ENCODE results near the gene PGBD5.

GRCh38 chr1:230292689-230293389 lies 133.3 kb downstream of the PGBD5 start:
- TF ChIP-seq, protein P1, sequence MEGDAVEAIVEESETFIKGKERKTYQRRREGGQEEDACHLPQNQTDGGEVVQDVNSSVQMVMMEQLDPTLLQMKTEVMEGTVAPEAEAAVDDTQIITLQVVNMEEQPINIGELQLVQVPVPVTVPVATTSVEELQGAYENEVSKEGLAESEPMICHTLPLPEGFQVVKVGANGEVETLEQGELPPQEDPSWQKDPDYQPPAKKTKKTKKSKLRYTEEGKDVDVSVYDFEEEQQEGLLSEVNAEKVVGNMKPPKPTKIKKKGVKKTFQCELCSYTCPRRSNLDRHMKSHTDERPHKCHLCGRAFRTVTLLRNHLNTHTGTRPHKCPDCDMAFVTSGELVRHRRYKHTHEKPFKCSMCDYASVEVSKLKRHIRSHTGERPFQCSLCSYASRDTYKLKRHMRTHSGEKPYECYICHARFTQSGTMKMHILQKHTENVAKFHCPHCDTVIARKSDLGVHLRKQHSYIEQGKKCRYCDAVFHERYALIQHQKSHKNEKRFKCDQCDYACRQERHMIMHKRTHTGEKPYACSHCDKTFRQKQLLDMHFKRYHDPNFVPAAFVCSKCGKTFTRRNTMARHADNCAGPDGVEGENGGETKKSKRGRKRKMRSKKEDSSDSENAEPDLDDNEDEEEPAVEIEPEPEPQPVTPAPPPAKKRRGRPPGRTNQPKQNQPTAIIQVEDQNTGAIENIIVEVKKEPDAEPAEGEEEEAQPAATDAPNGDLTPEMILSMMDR (IDR thresholded peaks at IDR 0.05 in 4 of 5, conservative IDR thresholded peaks at IDR 0.05 in 1 of 5), result no peak
- no peak for TF ChIP-seq POLR2A (IDR thresholded peaks at IDR 0.05)
